Adipose tissue (tissue), 3 donors: ENCODE data around the gene ARHGAP28. TPM values are rescaled to one million over a fixed set of nuclear protein-coding genes. Genes with fewer than 3 reads are reported as not detected.

Experiments used
- H3K27ac ChIP-seq: one replicate; pipeline ENCODE4 v1.5.1; 2013; ENCODE audit warnings: low read depth, low read length
- WGBS, 3 donors: extraction: QIAGEN DNeasy Blood & Tissue Kit; methylation state at CpG; one replicate each; pipeline ENCODE4 v1.1.7; 2013; 5-methylcytosine and 5-hydroxymethylcytosine counted together
- polyA plus RNA-seq, 3 donors: library from polyadenylated mRNA; stranded (reverse); fragments of 200-250 nt; gene quantifications; one replicate each; pipeline ENCODE4 v1.2.3, GENCODE V29; 2013
- donor health status: healthy with polysubstance abuse.
- donor health status: Bipolar disorder and iron deficiency.
- donor health status: healthy.

Gene ARHGAP28
- polyA plus RNA-seq, 3 donors: 2.5 to 4.4 (median 3.1) TPM

GRCh38 chr18:6752202-6752860, 22.8 kb downstream of the ARHGAP28 start:
- WGBS, 3 donors: 51 to 56% (median 55%) methylated on average over 6 of the region's 6 CpGs
- no peak overlapping the region for H3K27ac ChIP-seq

GRCh38 chr18:6755107-6755506, 25.6 kb downstream of the ARHGAP28 start:
- no peak overlapping the region for H3K27ac ChIP-seq
- WGBS, 3 donors: 81 to 97% (median 85%) methylated on average over 5 of the region's 5 CpGs

- WGBS, 3 donors: 71 to 86% (median 84%) methylated on average over 4 of the region's 4 CpGs
- H3K27ac ChIP-seq: no peak overlapping the region
Measured at GRCh38 chr18:6757931-6758330, 28.4 kb downstream of the ARHGAP28 start.

- H3K27ac ChIP-seq: no peak overlapping the region
- WGBS, 3 donors: 25 to 82% (median 58%) methylated on average over 2 of the region's 2 CpGs
Measured at GRCh38 chr18:6759579-6759978, 30.1 kb downstream of the ARHGAP28 start.

- 83 to 93% (median 90%) methylated on average over 6 of the region's 6 CpGs for WGBS, 3 donors
- no peak overlapping the region for H3K27ac ChIP-seq
Measured at GRCh38 chr18:6763524-6763923, 34.0 kb downstream of the ARHGAP28 start.

GRCh38 chr18:6764382-6764781, 34.9 kb downstream of the ARHGAP28 start:
- WGBS, 3 donors: 73 to 82% (median 78%) methylated on average over 3 of the region's 3 CpGs
- H3K27ac ChIP-seq: no peak overlapping the region

GRCh38 chr18:6773777-6774176, 44.3 kb downstream of the ARHGAP28 start:
- H3K27ac ChIP-seq: no peak overlapping the region
- WGBS, 3 donors: 64 to 86% (median 67%) methylated on average over 2 of the region's 2 CpGs

GRCh38 chr18:6775237-6775636, 45.7 kb downstream of the ARHGAP28 start:
- WGBS, 3 donors: 75 to 84% (median 78%) methylated on average over 7 of the region's 7 CpGs
- H3K27ac ChIP-seq: no peak overlapping the region

- 47 to 80% (median 49%) methylated on average over 2 of the region's 2 CpGs for WGBS, 3 donors
- H3K27ac ChIP-seq: no peak overlapping the region
Measured at GRCh38 chr18:6775702-6776101, 46.2 kb downstream of the ARHGAP28 start.

- 49 to 74% (median 53%) methylated on average over 7 of the region's 7 CpGs for WGBS, 3 donors
- H3K27ac ChIP-seq: no peak overlapping the region
Measured at GRCh38 chr18:6776188-6776587, 46.7 kb downstream of the ARHGAP28 start.

- 93 to 97% (median 94%) methylated on average over 3 of the region's 3 CpGs for WGBS, 3 donors
- no peak overlapping the region for H3K27ac ChIP-seq
Measured at GRCh38 chr18:6777509-6777908, 48.0 kb downstream of the ARHGAP28 start.

GRCh38 chr18:6778459-6779247, 49.1 kb downstream of the ARHGAP28 start:
- no peak overlapping the region for H3K27ac ChIP-seq
- WGBS, 3 donors: 84 to 88% (median 85%) methylated on average over 5 of the region's 5 CpGs

GRCh38 chr18:6781142-6781714, 51.7 kb downstream of the ARHGAP28 start:
- H3K27ac ChIP-seq: no peak overlapping the region
- 17 to 56% (median 21%) methylated on average over 7 of the region's 7 CpGs for WGBS, 3 donors

- H3K27ac ChIP-seq: no peak overlapping the region
Measured at GRCh38 chr18:6781796-6782195, 52.3 kb downstream of the ARHGAP28 start.

- 93 to 96% (median 95%) methylated on average over 1 of the region's 1 CpG for WGBS, 3 donors
- H3K27ac ChIP-seq: no peak overlapping the region
Measured at GRCh38 chr18:6782861-6783260, 53.3 kb downstream of the ARHGAP28 start.

GRCh38 chr18:6784046-6784445, 54.5 kb downstream of the ARHGAP28 start:
- WGBS, 3 donors: 66 to 87% (median 70%) methylated on average over 6 of the region's 6 CpGs

GRCh38 chr18:6785001-6785400, 55.5 kb downstream of the ARHGAP28 start:
- WGBS, 3 donors: 44 to 62% (median 54%) methylated on average over 2 of the region's 2 CpGs
- no peak overlapping the region for H3K27ac ChIP-seq

More at GRCh38 chr18:6784046-6784445, 54.5 kb downstream of the ARHGAP28 start:
- no peak overlapping the region for H3K27ac ChIP-seq

- no peak overlapping the region for H3K27ac ChIP-seq
- 80 to 85% (median 82%) methylated on average over 3 of the region's 3 CpGs for WGBS, 3 donors
Measured at GRCh38 chr18:6785411-6785810, 55.9 kb downstream of the ARHGAP28 start.

- WGBS, 3 donors: 78 to 88% (median 79%) methylated on average over 5 of the region's 5 CpGs
Measured at GRCh38 chr18:6792391-6792790, 62.9 kb downstream of the ARHGAP28 start.

More at GRCh38 chr18:6792391-6792790, 62.9 kb downstream of the ARHGAP28 start:
- no peak overlapping the region for H3K27ac ChIP-seq
